HG03039 (cell line): ENCODE data around the gene OR6Q1.

Experiments
- ATAC-seq: cut with Tn5 transposase; IDR thresholded peaks from one replicate; pipeline ENCODE4 v1.9.1; 2021; ENCODE audit warnings: mild to moderate bottlenecking, moderate library complexity; ENCODE audit not compliant: unreplicated experiment

Gene OR6Q1

GRCh38 chr11:58057481-58057880 is 26.7 kb downstream of the OR6Q1 start:
- no peak for ATAC-seq

- ATAC-seq = no peak
Measured at GRCh38 chr11:58058276-58059006, 27.7 kb downstream of the OR6Q1 start.

GRCh38 chr11:58059007-58059350 is 28.2 kb downstream of the OR6Q1 start:
- no peak for ATAC-seq

GRCh38 chr11:58060535-58060934 is 29.8 kb downstream of the OR6Q1 start:
- ATAC-seq = no peak

GRCh38 chr11:58060939-58061672 is 30.4 kb downstream of the OR6Q1 start:
- no peak for ATAC-seq

GRCh38 chr11:58061813-58062212 is 31.1 kb downstream of the OR6Q1 start:
- no peak for ATAC-seq

GRCh38 chr11:58067685-58068084 is 36.9 kb downstream of the OR6Q1 start:
- ATAC-seq = no peak

- no peak for ATAC-seq
Measured at GRCh38 chr11:58068655-58069054, 37.9 kb downstream of the OR6Q1 start.

- ATAC-seq = no peak
Measured at GRCh38 chr11:58070585-58070984, 39.8 kb downstream of the OR6Q1 start.

GRCh38 chr11:58075781-58076180 is 45.0 kb downstream of the OR6Q1 start:
- no peak for ATAC-seq
